NK-92 treated with Interleukin-12 subunit alpha and Interleukin-12 subunit beta, amount 100 ng/mL, for 24 hours (cell line): ENCODE data around the gene TSC22D1.
"Not testable (repeated sequence)": the region's sequence is repeated elsewhere in the genome, so short reads cannot be mapped to it uniquely, and the experiment has no call there.

Experiments
- DNase-seq: peaks from one replicate; lab custom pipeline; 2025; lab: John Stamatoyannopoulos, UW

The TSC22D1 gene

DNA sequence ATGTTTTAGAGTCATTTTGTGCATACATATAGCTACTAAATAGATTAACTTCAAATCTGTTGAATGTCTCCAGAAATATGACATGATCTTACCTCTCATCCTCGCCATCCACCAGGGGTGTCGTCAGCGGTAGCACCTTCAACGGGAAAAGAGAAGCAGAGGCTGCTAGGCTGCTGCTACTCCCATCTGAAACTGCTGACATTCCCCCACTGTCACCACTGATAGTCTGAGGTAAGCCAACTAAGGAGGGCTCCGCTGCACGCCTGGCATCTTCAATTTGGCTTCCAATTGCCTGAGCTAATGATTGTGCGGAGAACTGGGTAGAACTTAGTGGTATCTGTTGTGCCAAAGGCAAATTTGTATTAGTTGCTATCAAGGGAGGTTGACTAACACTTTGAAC is 3.1 kb downstream of the TSC22D1 start:
- no peak for DNase-seq

GRCh38 chr13:44566601-44567000 is 9.5 kb downstream of the TSC22D1 start:
- DNase-seq = no peak

DNA sequence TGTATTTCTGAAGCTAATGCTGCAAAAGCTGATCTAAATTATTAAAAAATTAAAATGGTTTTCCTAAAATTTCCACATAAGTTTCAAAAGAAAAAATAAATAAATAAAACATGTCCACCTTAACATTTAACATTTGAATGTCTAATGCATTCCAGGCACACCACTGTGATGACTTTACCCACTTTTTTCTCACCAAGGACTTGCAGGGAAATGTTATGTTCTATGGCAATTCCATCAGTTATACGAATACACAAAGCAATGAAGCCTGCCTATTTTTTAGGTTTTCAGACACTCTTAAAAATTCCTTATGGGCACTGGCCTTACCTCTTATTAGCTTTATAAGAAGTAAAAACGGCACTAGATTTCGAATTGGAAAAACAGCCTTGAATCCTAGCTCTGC is 10.2 kb downstream of the TSC22D1 start:
- no peak for DNase-seq

DNA sequence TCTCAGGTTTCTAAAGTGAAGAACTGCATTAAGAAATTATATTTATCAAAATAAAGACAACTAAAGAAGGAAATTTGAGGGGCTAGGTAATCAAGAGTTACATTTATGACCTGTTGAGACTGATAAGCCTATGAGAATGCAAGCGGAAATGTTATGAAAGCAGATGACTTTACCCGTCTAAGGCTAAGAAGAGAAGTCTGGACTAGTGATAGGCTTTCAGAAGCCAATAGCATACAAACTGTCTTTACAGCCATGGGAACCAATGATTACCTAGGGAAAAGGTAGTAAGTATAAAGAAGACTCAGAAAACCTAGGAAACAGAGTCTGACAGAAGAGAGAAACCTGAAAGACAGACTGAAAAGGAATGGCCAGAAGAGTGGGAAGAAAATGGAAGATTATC is 11.2 kb downstream of the TSC22D1 start:
- no peak for DNase-seq

DNA sequence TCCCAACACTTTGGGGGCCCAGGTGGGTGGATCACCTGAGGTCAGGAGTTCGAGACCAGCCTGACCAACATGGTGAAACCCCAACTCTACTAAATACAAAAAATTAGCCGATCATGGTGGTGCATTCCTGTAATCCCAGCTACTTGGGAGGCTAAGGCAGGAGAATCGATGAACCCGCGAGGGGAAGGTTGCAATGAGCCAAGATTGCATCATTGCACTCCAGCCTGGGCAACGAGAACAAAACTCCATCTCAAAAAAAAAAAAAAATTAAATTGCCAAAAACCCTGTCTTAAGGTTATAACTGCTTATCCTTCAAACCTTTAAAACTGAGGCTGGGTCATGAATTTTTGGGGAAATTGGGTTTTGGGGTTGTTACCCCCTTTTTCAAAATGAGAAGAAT is 13.3 kb downstream of the TSC22D1 start:
- DNase-seq = not testable (repeated sequence)

GRCh38 chr13:44561351-44561750 is 14.8 kb downstream of the TSC22D1 start:
- DNase-seq = no peak

- DNase-seq = no peak
Observed at GRCh38 chr13:44557986-44558385, 18.1 kb downstream of the TSC22D1 start.

DNA sequence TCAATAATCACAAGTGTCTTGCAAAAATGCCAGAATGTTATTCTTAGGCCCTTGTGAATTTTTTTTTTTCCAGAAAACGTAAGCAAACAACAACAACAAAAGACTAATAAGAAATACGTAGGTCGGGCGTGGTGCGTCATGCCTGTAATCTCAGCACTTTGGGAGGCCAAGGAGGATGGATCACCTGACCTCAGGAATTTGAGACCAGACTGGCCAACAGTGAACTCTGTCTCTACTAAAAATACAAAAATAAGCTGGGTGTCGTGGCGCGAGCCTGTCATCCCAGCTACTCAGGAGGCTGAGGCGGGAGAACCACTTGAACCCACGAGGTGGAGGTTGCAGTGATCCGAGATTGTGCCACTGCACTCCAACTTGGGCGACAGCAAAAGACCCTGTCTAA is 20.9 kb downstream of the TSC22D1 start:
- DNase-seq = no peak

DNA sequence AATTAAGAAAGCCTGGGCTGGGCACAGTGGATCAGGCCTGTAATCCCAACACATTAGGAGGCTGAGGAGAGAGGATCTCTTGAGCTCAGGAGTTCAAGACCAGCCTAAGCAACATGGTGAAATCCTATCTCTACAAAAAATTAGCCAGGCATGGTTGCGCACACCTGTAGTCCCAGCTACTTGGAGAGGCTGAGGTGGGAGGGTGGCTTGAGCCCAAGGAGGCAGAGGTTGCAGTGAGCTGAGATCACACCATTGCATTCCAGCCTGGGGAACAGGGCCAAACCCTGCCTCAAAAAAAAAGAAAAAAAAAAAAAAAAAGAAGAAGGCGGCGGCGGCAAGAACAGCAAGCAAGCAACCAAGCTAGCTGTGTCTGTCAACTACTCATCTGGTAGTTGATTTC is 26.7 kb downstream of the TSC22D1 start:
- DNase-seq = no peak

DNA sequence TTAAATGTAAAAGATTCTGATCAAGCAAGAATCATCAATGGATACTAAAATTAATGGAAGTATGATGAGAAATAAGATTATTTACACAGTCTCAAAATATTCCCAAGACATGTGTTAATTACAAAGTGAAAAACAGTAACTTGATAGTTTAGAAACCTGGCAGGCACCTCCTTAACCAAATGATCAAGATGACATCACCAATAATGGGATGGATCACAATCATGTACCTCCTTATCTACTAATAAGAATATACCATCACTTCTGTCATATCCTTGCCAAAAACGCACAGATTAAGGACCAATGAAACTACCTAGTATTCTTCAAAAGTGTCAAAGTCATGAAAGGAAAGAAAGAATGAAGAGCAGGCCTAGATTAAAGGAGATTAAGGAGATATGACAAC is 30.0 kb downstream of the TSC22D1 start:
- no peak for DNase-seq

GRCh38 chr13:44543369-44543768 is 32.8 kb downstream of the TSC22D1 start:
- no peak for DNase-seq

GRCh38 chr13:44542361-44542760 is 33.8 kb downstream of the TSC22D1 start:
- DNase-seq = no peak

DNA sequence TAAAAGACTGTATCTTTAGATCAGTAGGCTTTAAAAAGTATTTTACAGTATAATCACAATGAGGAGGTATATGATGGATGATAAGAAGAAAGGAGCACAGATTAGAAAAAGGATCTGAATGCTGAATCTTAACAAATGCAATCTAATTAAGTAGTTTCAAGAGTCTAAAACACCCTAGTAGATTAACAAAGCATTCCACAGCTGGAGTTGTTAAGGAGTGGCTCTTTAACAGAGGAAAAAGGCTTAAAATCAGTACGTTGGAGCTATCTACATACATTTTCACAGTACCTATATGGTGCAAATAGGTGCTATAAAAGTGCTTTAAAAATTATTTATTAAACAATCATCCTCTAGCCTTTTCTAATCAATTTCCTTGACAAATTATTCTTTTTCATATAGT is 34.5 kb downstream of the TSC22D1 start:
- no peak for DNase-seq

- DNase-seq = no peak
Observed at GRCh38 chr13:44540761-44541434, 35.2 kb downstream of the TSC22D1 start.

GRCh38 chr13:44537248-44537647 is 38.9 kb downstream of the TSC22D1 start:
- DNase-seq = no peak

DNA sequence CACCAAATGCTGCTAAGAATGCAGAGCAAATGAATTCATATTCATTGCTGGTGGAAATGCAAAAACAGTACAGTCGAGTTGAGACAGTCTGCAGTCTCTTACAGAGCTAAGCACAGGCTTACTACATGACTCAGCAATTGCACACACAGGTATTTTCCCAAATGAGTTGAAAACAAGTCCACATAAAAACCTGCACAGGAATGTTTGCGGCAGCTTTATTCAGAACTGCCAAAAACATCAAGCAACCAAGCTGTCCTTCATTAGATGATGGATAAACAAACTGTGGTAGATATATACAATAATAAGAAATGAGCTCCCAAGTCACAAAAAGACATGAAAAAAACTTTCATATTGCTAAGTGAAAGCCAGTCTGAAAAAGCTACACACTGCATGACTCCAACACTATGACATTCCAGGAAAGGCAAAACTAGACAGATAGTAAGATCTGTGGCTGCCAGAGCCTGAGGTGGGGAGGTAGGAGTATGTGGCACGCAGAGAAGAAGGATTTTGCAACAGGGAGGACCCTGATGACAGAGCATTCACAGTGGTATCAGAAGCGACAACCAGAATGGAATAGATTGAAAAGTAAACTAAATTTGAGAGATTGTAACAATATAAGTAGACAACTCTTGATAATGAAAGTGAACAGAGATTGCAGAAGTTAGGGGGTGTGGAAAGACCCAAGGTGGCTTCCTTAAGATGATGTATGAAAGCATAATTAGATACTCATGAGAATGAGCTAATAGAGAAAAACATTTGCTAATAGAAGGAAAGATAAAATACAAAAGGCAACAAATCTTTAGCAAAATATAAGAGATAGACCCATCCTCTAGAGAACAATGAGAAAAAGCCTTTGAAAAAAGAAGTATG is 52.7 kb downstream of the TSC22D1 start:
- DNase-seq = no peak

DNA sequence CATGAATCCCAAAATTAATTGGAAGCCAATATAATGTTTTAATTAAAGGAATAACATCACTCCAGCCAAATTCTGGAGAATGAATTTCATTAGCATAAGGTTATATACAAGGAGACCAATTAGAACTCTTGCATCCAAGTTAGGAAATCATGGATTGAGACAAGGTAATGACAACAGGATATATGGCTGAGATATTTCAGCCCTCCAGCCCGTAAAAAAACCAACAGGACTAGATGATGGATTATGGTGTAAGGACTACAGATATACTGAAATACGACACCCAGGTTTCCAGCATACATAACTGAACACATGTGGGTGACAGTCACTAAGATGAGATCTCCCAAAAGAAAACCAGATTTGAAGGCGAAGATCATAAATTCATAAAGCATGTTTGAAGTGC is 56.5 kb downstream of the TSC22D1 start:
- DNase-seq = no peak

GRCh38 chr13:44516771-44517170 is 59.4 kb downstream of the TSC22D1 start:
- no peak for DNase-seq

DNA sequence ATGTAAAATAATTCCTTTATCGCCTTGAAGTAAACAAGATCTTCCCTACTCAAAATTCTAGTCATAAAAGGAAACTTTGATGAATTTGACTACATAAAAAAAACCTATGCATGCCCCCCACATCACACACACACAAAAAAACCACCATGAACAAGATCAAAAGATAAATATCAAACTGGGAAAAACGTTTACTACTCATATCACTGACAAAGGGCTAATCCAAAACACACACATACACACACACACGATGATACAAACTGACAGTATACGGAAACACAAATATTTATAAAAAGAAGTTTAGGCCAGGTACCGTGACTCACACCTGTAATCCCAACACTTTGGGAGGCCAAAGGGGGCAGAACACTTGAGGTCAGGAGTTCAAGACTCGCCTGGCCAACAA is 61.9 kb downstream of the TSC22D1 start:
- DNase-seq = no peak

DNA sequence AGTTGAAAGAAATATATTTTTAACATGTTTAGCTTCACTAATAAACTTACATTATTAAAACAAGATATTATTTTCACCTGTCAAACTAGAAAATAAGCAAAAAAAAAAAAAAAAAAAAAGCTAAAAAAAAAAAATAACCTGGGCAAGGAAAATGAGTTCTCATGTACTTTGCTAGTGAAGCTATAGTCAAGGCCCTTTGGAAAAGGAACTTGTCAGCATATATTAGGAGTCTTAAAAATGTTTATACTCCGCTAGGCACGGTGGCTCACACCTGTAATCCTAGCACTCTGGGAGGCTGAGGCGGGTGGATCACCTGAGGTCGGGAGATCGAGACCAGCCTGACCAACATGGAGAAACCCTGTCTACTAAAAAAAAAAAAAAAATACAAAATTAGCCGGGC is 66.3 kb downstream of the TSC22D1 start:
- not testable (repeated sequence) for DNase-seq

GRCh38 chr13:44508562-44509077 is 67.5 kb downstream of the TSC22D1 start:
- no peak for DNase-seq

DNA sequence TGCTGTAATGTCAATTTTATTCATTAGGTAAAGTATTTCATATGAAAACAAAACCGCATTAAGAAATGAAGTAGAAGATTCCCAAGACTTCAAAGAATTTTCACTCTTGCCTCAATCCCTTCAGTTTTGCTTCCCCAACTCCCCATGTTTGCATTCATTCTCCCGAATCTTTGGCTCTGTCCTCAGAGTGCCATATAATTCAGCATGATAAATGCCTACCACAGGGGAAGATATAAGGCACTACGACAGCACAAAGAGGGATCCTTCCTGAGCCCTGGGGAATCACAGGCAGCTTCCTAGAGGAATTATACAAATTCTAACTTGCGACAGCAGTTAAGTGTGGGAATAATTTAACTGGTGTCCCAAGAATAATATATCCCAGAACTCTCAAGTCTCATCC is 68.5 kb downstream of the TSC22D1 start:
- no peak for DNase-seq

GRCh38 chr13:44506719-44507118 is 69.4 kb downstream of the TSC22D1 start:
- no peak for DNase-seq
